Endothelial cell (in vitro differentiated cells): ENCODE data around the gene ZNRF2. TPM values are rescaled to one million over a fixed set of nuclear protein-coding genes. Genes with fewer than 3 reads are reported as not detected.

Source experiments
- DNase-seq: peaks from one replicate; pipeline ENCODE4 v3.0.0; 2021; ENCODE audit warnings: low spot score
- H3K27ac Mint-ChIP-seq: one replicate; pipeline ENCODE4 v1.8.0; 2021; ENCODE audit warnings: mixed read lengths, inconsistent platforms; ENCODE audit not compliant: unreplicated experiment
- H3K27me3 Mint-ChIP-seq: one replicate; pipeline ENCODE4 v1.8.0; 2021; ENCODE audit warnings: mild to moderate bottlenecking, moderate library complexity, mixed read lengths, inconsistent platforms; ENCODE audit not compliant: unreplicated experiment
- H3K36me3 Mint-ChIP-seq: one replicate; pipeline ENCODE4 v1.8.0; 2021; ENCODE audit warnings: mild to moderate bottlenecking, low read depth, mixed read lengths, inconsistent platforms; ENCODE audit not compliant: unreplicated experiment
- H3K4me1 Mint-ChIP-seq: one replicate; pipeline ENCODE4 v1.8.0; 2021; ENCODE audit warnings: mild to moderate bottlenecking, mixed read lengths, inconsistent platforms; ENCODE audit not compliant: unreplicated experiment
- H3K4me3 Mint-ChIP-seq: one replicate; pipeline ENCODE4 v1.8.0; 2021; ENCODE audit warnings: mild to moderate bottlenecking, mixed read lengths, inconsistent platforms; ENCODE audit not compliant: unreplicated experiment
- H3K9me3 Mint-ChIP-seq: one replicate; pipeline ENCODE4 v1.8.0; 2021; ENCODE audit warnings: mixed read lengths, inconsistent platforms; ENCODE audit not compliant: unreplicated experiment
- CTCF ChIP-seq: fragments of 200-600 bp; sonication (generic); IDR thresholded peaks from one replicate; pipeline ENCODE4 v1.5.0; 2021; ENCODE audit warnings: antibody characterized with exemption; ENCODE audit not compliant: unreplicated experiment
- total RNA-seq: library from RNA; stranded (reverse); fragmentation: NEBNext Ultra II Directional; extraction: Animal tissue kit (Norgen Biotek cat#: 25700); gene quantifications from one replicate; pipeline ENCODE4 v1.2.1, GENCODE V29; 2021; ENCODE audit not compliant: unreplicated experiment

ZNRF2 gene
- total RNA-seq, 1 donor from 2014 or later: 9.5 TPM

- H3K4me3 Mint-ChIP-seq: no peak overlapping the region
- no peak for DNase-seq
- H3K27me3 Mint-ChIP-seq: no peaks in the 10 kb centered on the region
- no peak overlapping the region for H3K27ac Mint-ChIP-seq
- no peaks in the 10 kb centered on the region for H3K4me1 Mint-ChIP-seq
- H3K36me3 Mint-ChIP-seq: no peaks in the 10 kb centered on the region
- H3K9me3 Mint-ChIP-seq: no peaks in the 10 kb centered on the region
- no peak for TF ChIP-seq CTCF
Measured at GRCh38 chr7:30328381-30328780, 44.0 kb downstream of the ZNRF2 start.

- Mint-ChIP-seq H3K27ac (no peak overlapping the region), H3K4me1 (no peaks in the 10 kb centered on the region), H3K4me3 (no peak overlapping the region), H3K36me3 (no peaks in the 10 kb centered on the region), H3K9me3 (no peaks in the 10 kb centered on the region), H3K27me3 (no peaks in the 10 kb centered on the region)
- no peak for TF ChIP-seq CTCF
- DNase-seq: no peak
Measured at GRCh38 chr7:30329716-30330115, 45.3 kb downstream of the ZNRF2 start.

- Mint-ChIP-seq H3K4me3 (no peak overlapping the region), H3K4me1 (no peaks in the 10 kb centered on the region), H3K27ac (no peak overlapping the region), H3K36me3 (no peaks in the 10 kb centered on the region), H3K9me3 (no peaks in the 10 kb centered on the region), H3K27me3 (no peaks in the 10 kb centered on the region)
- no peak for DNase-seq
- TF ChIP-seq CTCF: no peak
Measured at GRCh38 chr7:30330134-30331111, 46.0 kb downstream of the ZNRF2 start.

GRCh38 chr7:30331338-30331737, 46.9 kb downstream of the ZNRF2 start:
- Mint-ChIP-seq H3K4me3 (no peak overlapping the region), H3K27me3 (no peaks in the 10 kb centered on the region), H3K36me3 (no peaks in the 10 kb centered on the region), H3K27ac (no peak overlapping the region), H3K4me1 (no peaks in the 10 kb centered on the region), H3K9me3 (no peaks in the 10 kb centered on the region)
- DNase-seq: no peak
- TF ChIP-seq CTCF: no peak

- Mint-ChIP-seq H3K27me3 (no peaks in the 10 kb centered on the region), H3K9me3 (no peaks in the 10 kb centered on the region), H3K4me1 (no peaks in the 10 kb centered on the region), H3K36me3 (no peaks in the 10 kb centered on the region), H3K27ac (no peak overlapping the region), H3K4me3 (no peak overlapping the region)
- TF ChIP-seq CTCF: no peak
- DNase-seq: no peak
Measured at GRCh38 chr7:30332549-30332948, 48.2 kb downstream of the ZNRF2 start.
